Glutamatergic neuron (in vitro differentiated cells): Measurements from ENCODE around the gene HOMER2. TPM values are rescaled to one million over a fixed set of nuclear protein-coding genes. Genes with fewer than 3 reads are reported as not detected.

ENCODE experiments used
- DNase-seq: peaks from one replicate; pipeline ENCODE4 v3.0.0; 2022
- H3K27ac Mint-ChIP-seq: one replicate; pipeline ENCODE4 v1.8.0; 2020; ENCODE audit warnings: mild to moderate bottlenecking, mixed read lengths, inconsistent platforms; ENCODE audit not compliant: unreplicated experiment
- H3K27me3 Mint-ChIP-seq: one replicate; pipeline ENCODE4 v1.8.0; 2020; ENCODE audit warnings: mild to moderate bottlenecking, moderate library complexity, mixed read lengths, inconsistent platforms; ENCODE audit not compliant: unreplicated experiment
- H3K36me3 Mint-ChIP-seq: one replicate; pipeline ENCODE4 v1.8.0; 2020; ENCODE audit warnings: mild to moderate bottlenecking, mixed read lengths, inconsistent platforms; ENCODE audit not compliant: unreplicated experiment
- H3K4me1 Mint-ChIP-seq: one replicate; pipeline ENCODE4 v1.8.0; 2020; ENCODE audit warnings: mild to moderate bottlenecking, low read depth, mixed read lengths, inconsistent platforms; ENCODE audit not compliant: unreplicated experiment
- H3K4me3 Mint-ChIP-seq: one replicate; pipeline ENCODE4 v1.8.0; 2020; ENCODE audit warnings: mild to moderate bottlenecking, mixed read lengths, inconsistent platforms; ENCODE audit not compliant: unreplicated experiment
- H3K9me3 Mint-ChIP-seq: one replicate; pipeline ENCODE4 v1.8.0; 2020; ENCODE audit warnings: mild to moderate bottlenecking, moderate library complexity, mixed read lengths, inconsistent platforms; ENCODE audit not compliant: unreplicated experiment
- CTCF ChIP-seq: fragments of 200-600 bp; sonication (generic); IDR thresholded peaks from one replicate; pipeline ENCODE4 v1.5.0; 2021; ENCODE audit not compliant: partially characterized antibody, unreplicated experiment
- total RNA-seq: library from RNA; stranded (reverse); fragmentation: NEBNext Ultra II Directional; extraction: Animal tissue kit (Norgen Biotek cat#: 25700); gene quantifications from one replicate; pipeline ENCODE4 v1.2.1, GENCODE V29; 2021; ENCODE audit not compliant: unreplicated experiment

Gene HOMER2
- total RNA-seq, 1 donor from 2014 or later = 32.6 TPM

- Mint-ChIP-seq H3K4me1 (peaks cover 7% of the 10 kb centered on the region), H3K36me3 (peaks cover 5% of the 10 kb centered on the region), H3K4me3 (no peak overlapping the region), H3K27me3 (peaks cover 7% of the 10 kb centered on the region), H3K9me3 (no peaks in the 10 kb centered on the region), H3K27ac (no peak overlapping the region)
- TF ChIP-seq CTCF = no peak
- DNase-seq = no peak
These were observed 14.8 kb downstream of the HOMER2 start for GRCh38 chr15:82937712-82938058.

GRCh38 chr15:82936966-82937711 lies 15.4 kb downstream of the HOMER2 start:
- Mint-ChIP-seq H3K4me3 (no peak overlapping the region), H3K4me1 (peaks cover 7% of the 10 kb centered on the region), H3K27me3 (peaks cover 7% of the 10 kb centered on the region), H3K27ac (no peak overlapping the region), H3K36me3 (peaks cover 5% of the 10 kb centered on the region), H3K9me3 (no peaks in the 10 kb centered on the region)
- no peak for DNase-seq
- no peak for TF ChIP-seq CTCF

GRCh38 chr15:82935382-82935781 lies 17.1 kb downstream of the HOMER2 start:
- Mint-ChIP-seq H3K27ac (no peak overlapping the region), H3K27me3 (peaks cover 4% of the 10 kb centered on the region), H3K4me1 (peaks cover 7% of the 10 kb centered on the region), H3K4me3 (no peak overlapping the region), H3K9me3 (no peaks in the 10 kb centered on the region), H3K36me3 (peaks cover 5% of the 10 kb centered on the region)
- TF ChIP-seq CTCF = no peak
- no peak for DNase-seq

GRCh38 chr15:82934100-82934880 lies 18.2 kb downstream of the HOMER2 start:
- peaks cover 9% of the 10 kb centered on the region for H3K36me3 Mint-ChIP-seq
- peaks cover 4% of the 10 kb centered on the region for H3K27me3 Mint-ChIP-seq
- H3K4me3 Mint-ChIP-seq = no peak overlapping the region
- no peaks in the 10 kb centered on the region for H3K9me3 Mint-ChIP-seq
- no peak for TF ChIP-seq CTCF
- no peak overlapping the region for H3K27ac Mint-ChIP-seq
- no peak for DNase-seq
- H3K4me1 Mint-ChIP-seq = peaks cover 7% of the 10 kb centered on the region

- TF ChIP-seq CTCF = no peak
- DNase-seq = no peak
- no peaks in the 10 kb centered on the region for H3K9me3 Mint-ChIP-seq
- H3K27me3 Mint-ChIP-seq = peaks cover 4% of the 10 kb centered on the region
- H3K4me3 Mint-ChIP-seq = no peak overlapping the region
- no peak overlapping the region for H3K27ac Mint-ChIP-seq
- peaks cover 8% of the 10 kb centered on the region for H3K36me3 Mint-ChIP-seq
- peaks cover 7% of the 10 kb centered on the region for H3K4me1 Mint-ChIP-seq
These were observed 18.9 kb downstream of the HOMER2 start for GRCh38 chr15:82933576-82933975.
